NK-92 treated with Interleukin-12 subunit alpha and Interleukin-12 subunit beta, amount 100 ng/mL, for 24 hours (cell line): ENCODE measurements around the gene ZNF804A.
"Not testable (repeated sequence)": the region's sequence is repeated elsewhere in the genome, so short reads cannot be mapped to it uniquely, and the experiment has no call there.

Experiments
- DNase-seq: peaks from one replicate; lab custom pipeline; 2025; lab: John Stamatoyannopoulos, UW

ZNF804A gene

GRCh38 chr2:184728411-184728810, 130.1 kb downstream of the ZNF804A start:
- no peak for DNase-seq

GRCh38 chr2:184729581-184729980, 131.3 kb downstream of the ZNF804A start:
- DNase-seq: no peak

GRCh38 chr2:184730288-184730687, 132.0 kb downstream of the ZNF804A start:
- DNase-seq: no peak

GRCh38 chr2:184734338-184734737, 136.0 kb downstream of the ZNF804A start:
- DNase-seq: no peak

GRCh38 chr2:184735611-184736010, 137.3 kb downstream of the ZNF804A start:
- DNase-seq: no peak

GRCh38 chr2:184743096-184743495, 144.8 kb downstream of the ZNF804A start:
- DNase-seq: no peak

- DNase-seq: no peak
Measured at GRCh38 chr2:184756161-184756560, 157.8 kb downstream of the ZNF804A start.

- DNase-seq: no peak
Measured at GRCh38 chr2:184756885-184757284, 158.6 kb downstream of the ZNF804A start.

- DNase-seq: not testable (repeated sequence)
Measured at GRCh38 chr2:184759557-184760255, 161.4 kb downstream of the ZNF804A start.

GRCh38 chr2:184760931-184761330, 162.6 kb downstream of the ZNF804A start:
- DNase-seq: no peak

- DNase-seq: no peak
Measured at GRCh38 chr2:184765112-184765895, 167.0 kb downstream of the ZNF804A start.

- DNase-seq: no peak
Measured at GRCh38 chr2:184767059-184767458, 168.7 kb downstream of the ZNF804A start.

- no peak for DNase-seq
Measured at GRCh38 chr2:184769023-184769422, 170.7 kb downstream of the ZNF804A start.

GRCh38 chr2:184769686-184770085, 171.4 kb downstream of the ZNF804A start:
- no peak for DNase-seq

- no peak for DNase-seq
Measured at GRCh38 chr2:184779777-184780176, 181.4 kb downstream of the ZNF804A start.

GRCh38 chr2:184780384-184780783, 182.1 kb downstream of the ZNF804A start:
- DNase-seq: no peak

GRCh38 chr2:184780944-184781343, 182.6 kb downstream of the ZNF804A start:
- no peak for DNase-seq

- DNase-seq: no peak
Measured at GRCh38 chr2:184783576-184783975, 185.2 kb downstream of the ZNF804A start.

GRCh38 chr2:184793176-184793575, 194.8 kb downstream of the ZNF804A start:
- no peak for DNase-seq

GRCh38 chr2:184799379-184799778, 201.1 kb downstream of the ZNF804A start:
- no peak for DNase-seq

- DNase-seq: no peak
Measured at GRCh38 chr2:184814421-184814820, 216.1 kb downstream of the ZNF804A start.

GRCh38 chr2:184815824-184816223, 217.5 kb downstream of the ZNF804A start:
- no peak for DNase-seq

- no peak for DNase-seq
Measured at GRCh38 chr2:184824597-184824996, 226.3 kb downstream of the ZNF804A start.
